Liver (tissue), 3 donors: ENCODE data around the gene CARMIL1.
"Not testable (repeated sequence)": the region's sequence is repeated elsewhere in the genome, so short reads cannot be mapped to it uniquely, and the experiment has no call there.

ENCODE experiments used
- CTCF ChIP-seq: fragments of 150-350 bp; IDR thresholded peaks from 2 replicates; pipeline ENCODE4 v1.5.1; 2017; ENCODE audit warnings: improper control_type of control experiment, low read depth, low read length; ENCODE audit not compliant: missing input control
- EGR1 ChIP-seq, 2 donors: IDR thresholded peaks; 2 replicates each; pipeline ENCODE4 v1.6.1; 2016 to 2018; ENCODE audit warnings: antibody characterized with exemption in 2 of 2, low read depth in 2 of 2
- FOXA1 ChIP-seq: IDR thresholded peaks from 2 replicates; pipeline ENCODE4 v1.6.1; 2016; ENCODE audit warnings: antibody characterized with exemption
- GABPA ChIP-seq, 2 donors: IDR thresholded peaks in 1 of 2; conservative IDR thresholded peaks in 1 of 2; 2 replicates each; pipeline ENCODE4 v1.6.1; 2016; ENCODE audit warnings: antibody characterized with exemption in 2 of 2, mild to moderate bottlenecking in 1 of 2, moderate library complexity in 1 of 2
- HNF4G ChIP-seq: IDR thresholded peaks from 2 replicates; pipeline ENCODE4 v1.6.1; 2016; ENCODE audit warnings: antibody characterized with exemption
- JUND ChIP-seq, 2 donors: IDR thresholded peaks; 2 replicates each; pipeline ENCODE4 v1.6.1; 2016; ENCODE audit warnings: antibody characterized with exemption in 2 of 2
- MAX ChIP-seq: IDR thresholded peaks from 2 replicates; pipeline ENCODE4 v1.6.1; 2016; ENCODE audit warnings: antibody characterized with exemption
- RAD21 ChIP-seq, 2 donors: IDR thresholded peaks; 2 replicates each; pipeline ENCODE4 v1.6.1; 2016; ENCODE audit warnings: antibody characterized with exemption in 2 of 2, mild to moderate bottlenecking in 2 of 2
- SP1 ChIP-seq: IDR thresholded peaks from 2 replicates; pipeline ENCODE4 v1.6.1; 2018; ENCODE audit warnings: antibody characterized with exemption, mild to moderate bottlenecking
- TAF1 ChIP-seq: conservative IDR thresholded peaks from 2 replicates; pipeline ENCODE4 v1.6.1; 2016; ENCODE audit warnings: antibody characterized with exemption, mild to moderate bottlenecking
- ZBTB33 ChIP-seq: IDR thresholded peaks from 2 replicates; pipeline ENCODE4 v1.6.1; 2016; ENCODE audit warnings: antibody characterized with exemption
- donor health status: healthy.
- donor health status: healthy.

- TF ChIP-seq ZBTB33; JUND (IDR thresholded peaks at IDR 0.05); TAF1; CTCF; EGR1 (IDR thresholded peaks at IDR 0.05; ENCODE audit: low read depth in 2 of 2); FOXA1; RAD21 (IDR thresholded peaks at IDR 0.05); MAX; SP1; HNF4G; GABPA (IDR thresholded peaks at IDR 0.05 in 1 of 2, conservative IDR thresholded peaks at IDR 0.05 in 1 of 2): not testable (repeated sequence)
Measured at GRCh38 chr6:25382476-25382875, 103.3 kb downstream of the CARMIL1 start.
